Ureter (tissue), 1 donor: ENCODE data around the gene ARHGDIB. TPM values are rescaled to one million over a fixed set of nuclear protein-coding genes. Genes with fewer than 3 reads are reported as not detected.

Source experiments
- DNase-seq: peaks from one replicate; pipeline ENCODE4 v3.0.0-alpha.2; 2020; ENCODE audit warnings: low spot score
- total RNA-seq: library from RNA; stranded (reverse); gene quantifications from one replicate; pipeline ENCODE4 v1.2.4, GENCODE V29; 2023
- donor health status: DM: yes; HTN: yes; CAD: no.

The ARHGDIB gene
- total RNA-seq, 1 donor from 2014 or later = 264 TPM

DNA sequence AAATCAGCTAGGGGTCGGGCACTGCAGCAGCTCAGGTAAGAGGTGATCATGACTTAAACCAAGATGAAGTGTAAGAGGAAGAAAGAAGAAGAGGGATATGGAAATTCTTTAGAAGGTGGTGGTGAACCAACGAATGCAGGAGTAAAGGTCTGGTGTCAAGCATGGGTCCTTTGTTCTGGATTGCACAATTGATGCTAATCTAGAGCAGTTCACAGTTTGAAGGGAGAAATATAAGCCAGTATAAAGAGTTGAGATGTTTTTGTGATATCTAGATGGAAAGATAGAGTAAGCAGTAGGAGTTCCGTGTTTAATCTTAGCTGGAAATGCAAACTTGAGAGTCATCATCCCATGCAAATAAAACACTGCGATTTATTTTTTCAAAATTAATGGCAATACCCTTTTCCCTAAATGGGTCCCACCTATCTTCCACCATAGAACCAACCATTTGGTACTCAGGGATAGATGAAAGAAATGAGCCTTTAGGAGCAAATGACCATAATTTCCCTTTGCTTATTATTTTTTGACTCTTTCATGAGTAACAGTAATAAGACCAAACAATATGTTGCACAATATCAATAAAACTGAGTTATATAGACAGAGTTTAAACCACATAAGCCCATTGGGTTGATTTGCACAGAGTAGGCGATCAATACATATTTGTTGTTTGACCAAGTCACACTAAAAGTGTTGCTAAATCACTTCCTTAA lies 60.7 kb downstream of the ARHGDIB start:
- no peak for DNase-seq

DNA sequence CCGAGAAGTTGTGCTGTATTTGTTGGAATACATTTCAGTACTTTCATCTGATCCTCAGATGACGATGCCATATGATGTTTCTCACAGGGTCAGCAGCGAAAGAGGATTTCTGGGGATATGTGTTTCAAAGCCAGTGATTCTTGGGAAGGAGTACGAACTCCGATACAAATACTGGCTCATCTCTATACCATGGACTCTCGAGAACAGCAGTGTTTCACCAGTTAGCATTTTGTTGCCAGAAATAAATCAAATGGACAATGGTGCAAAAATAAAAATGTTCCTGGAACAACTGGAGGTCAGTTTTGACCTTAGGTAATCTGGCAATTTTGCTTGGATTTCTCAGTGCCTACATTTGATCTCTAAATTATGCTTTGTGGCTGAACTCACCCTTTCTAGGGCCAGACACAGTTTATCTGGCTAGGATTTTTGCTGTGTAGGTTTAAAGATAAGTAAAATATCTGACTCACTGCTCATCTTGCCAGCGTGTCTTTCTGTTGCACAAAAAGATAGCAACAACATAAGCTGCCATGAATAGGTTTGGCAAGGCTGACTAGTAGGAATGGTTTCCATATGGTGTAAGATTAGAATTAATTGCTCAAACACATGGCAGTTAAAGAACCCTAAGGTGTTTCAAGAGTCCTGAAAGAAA lies 64.8 kb downstream of the ARHGDIB start:
- no peak for DNase-seq

DNA sequence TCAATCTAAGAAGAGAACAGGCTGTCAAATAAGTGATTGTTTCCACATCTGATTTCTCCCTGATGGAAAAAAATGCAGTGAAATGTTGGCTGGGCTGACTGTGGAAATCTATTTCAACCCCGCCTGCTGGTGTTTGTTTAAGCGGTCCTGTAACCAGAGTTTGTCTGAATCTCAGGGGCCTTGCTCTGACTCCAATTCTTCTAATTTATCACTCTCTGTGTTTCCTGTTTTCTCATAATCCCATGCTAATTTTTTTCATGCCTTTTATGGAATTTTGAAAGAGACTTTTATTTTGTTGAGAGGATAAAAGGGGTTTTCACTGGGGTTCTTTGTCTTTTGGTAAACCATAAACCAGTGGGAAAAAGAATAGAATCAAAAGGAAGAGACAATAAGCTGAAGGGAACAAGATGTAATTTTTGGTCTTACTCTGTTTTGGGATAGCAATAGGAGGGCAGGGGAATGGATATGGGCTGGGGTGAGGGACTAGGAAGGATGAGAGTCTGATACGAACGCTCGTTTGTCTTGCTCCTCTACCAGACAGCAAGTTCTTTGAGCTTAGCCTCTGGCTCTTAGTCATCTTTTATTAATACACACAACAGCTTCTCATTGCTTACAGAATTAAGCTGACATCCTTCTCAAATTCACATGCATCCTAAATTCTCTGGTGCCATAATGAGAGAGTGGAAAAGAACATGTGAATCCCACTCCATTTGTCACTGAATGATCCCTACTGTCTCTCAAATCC lies 67.7 kb downstream of the ARHGDIB start:
- DNase-seq = no peak

DNA sequence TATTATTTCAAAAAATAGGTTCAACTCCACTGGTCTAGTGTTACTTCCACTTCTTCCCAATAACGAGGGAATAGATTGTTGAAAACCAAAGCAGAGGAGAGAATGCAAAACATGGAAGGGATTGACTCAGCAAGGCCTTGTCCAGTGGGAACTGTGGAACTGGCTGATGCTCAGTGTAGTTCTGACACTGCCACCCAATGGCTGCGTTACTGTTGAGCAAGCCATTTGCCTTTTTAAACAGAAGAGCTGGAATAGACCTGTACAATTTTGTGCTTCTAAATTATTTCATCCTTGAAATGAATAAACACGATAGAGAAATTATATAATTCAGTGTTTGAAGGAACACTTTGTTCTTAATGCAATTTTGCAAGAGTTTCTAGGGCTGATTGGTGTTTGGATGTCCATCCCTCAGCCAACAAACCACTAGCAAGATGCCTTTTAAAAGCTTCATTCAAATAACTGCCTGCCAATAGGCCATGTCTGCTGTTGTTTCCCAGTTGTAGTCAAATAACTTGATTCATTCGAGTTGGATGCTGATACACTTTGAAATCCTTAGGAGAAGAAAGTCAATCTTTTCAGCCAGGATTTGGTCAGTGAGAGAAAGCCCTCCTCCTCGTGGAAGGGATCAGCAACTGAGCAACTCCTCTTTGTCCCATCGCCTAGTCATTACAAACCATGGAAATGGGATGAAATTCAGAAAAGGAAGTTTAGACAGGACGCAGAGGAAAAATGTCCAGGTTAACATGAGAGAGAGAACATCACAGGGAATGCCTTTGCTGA lies 68.5 kb downstream of the ARHGDIB start:
- no peak for DNase-seq

Other genes with a start within 250 kb of the ARHGDIB start
- 54.0 TPM for gene WBP11, start 158.1 kb downstream of the ARHGDIB start, total RNA-seq
- gene C12orf60, start 157.9 kb downstream of the ARHGDIB start, total RNA-seq = 0.99 TPM
- gene SMCO3, start 147.4 kb downstream of the ARHGDIB start, total RNA-seq = not detected
- 1.5 TPM for gene ART4, start 118.1 kb downstream of the ARHGDIB start, total RNA-seq
- gene MGP, start 75.7 kb downstream of the ARHGDIB start, total RNA-seq = 500 TPM
- 122 TPM for gene ERP27, start 23.1 kb downstream of the ARHGDIB start, total RNA-seq
- gene PDE6H, start 11.4 kb upstream of the ARHGDIB start, total RNA-seq = not detected